Measurements from ENCODE around the gene EGFL8. TPM values are rescaled to one million over a fixed set of nuclear protein-coding genes. Genes with fewer than 3 reads are reported as not detected.

EGFL8 gene
- total and polyA plus RNA-seq, 9 of the 15 experiments (the other 6 are each of a cell fraction or from before 2014, with no cell fraction given), result 2.2 to 47.4 (median 14.2) TPM

- TF ChIP-seq, protein P1, sequence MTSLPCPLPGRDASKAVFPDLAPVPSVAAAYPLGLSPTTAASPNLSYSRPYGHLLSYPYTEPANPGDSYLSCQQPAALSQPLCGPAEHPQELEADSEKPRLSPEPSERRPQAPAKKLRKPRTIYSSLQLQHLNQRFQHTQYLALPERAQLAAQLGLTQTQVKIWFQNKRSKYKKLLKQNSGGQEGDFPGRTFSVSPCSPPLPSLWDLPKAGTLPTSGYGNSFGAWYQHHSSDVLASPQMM (CRISPR knock-in tag; IDR thresholded peaks at IDR 0.05), result no peak
- no peak for TF ChIP-seq SP2 (IDR thresholded peaks at IDR 0.05; ENCODE audit: extremely low read depth, low read depth, low read length, poor library complexity, severe bottlenecking)
Observed at GRCh38 chr6:32156891-32157290, 7.5 kb upstream of the EGFL8 start (continued).

DNA sequence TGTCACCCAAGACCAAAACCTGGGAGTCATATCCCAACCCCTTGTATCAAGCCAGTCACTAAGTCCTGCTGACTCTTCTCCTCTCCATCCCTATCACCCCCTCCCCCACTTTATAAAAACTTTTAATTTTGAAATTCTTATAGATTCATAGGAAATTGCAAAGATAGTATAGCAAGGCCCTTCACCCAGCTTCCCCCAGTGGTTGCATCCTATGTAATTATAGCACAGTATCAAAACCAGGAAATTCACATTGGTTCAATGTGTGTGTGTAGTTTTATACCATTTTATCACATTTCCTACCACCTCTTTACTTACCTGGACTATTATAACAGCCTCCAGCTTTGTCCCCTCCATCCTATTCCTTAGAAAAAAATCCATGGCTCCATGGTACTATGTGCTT lies 6.3 kb upstream of the EGFL8 start:
- intact Hi-C loops (cut with micrococcal nuclease), result no loop called here
- Histone ChIP-seq H3K4me3 (no peak overlapping the region), H3K27me3 (ENCODE audit: control insufficient read depth in 2 of 2, insufficient read depth in 2 of 2, low read length in 2 of 2) (no peaks in the 10 kb centered on the region), H3K9me3 (replicated peaks; ENCODE audit: control insufficient read depth, insufficient read depth, low read depth, low read length) (no peaks in the 10 kb centered on the region), H3K9ac (ENCODE audit: insufficient read depth in 1 of 2, low read depth in 2 of 2, low read length in 2 of 2) (no peak overlapping the region), H3K4me2 (ENCODE audit: insufficient read depth, low read length) (no peak overlapping the region), H3K27ac (ENCODE audit: extremely low read depth, low read depth, low read length) (no peak overlapping the region), H3K4me1 (replicated peaks in 1 of 2; ENCODE audit: control insufficient read depth in 2 of 2, insufficient read depth in 2 of 2, low read length in 2 of 2) (peaks cover 13 to 31% of the 10 kb centered on the region in 2 experiments; a peak in 4 of 5 replicates), H4K20me1 (replicated peaks; ENCODE audit: control insufficient read depth, insufficient read depth, low read length) (no peaks in the 10 kb centered on the region), H2AFZ (ENCODE audit: low read depth, low read length) (no peak overlapping the region), H3K9me1 (ENCODE audit: control insufficient read depth, insufficient read depth, low read length) (no peaks in the 10 kb centered on the region), H3K36me3 (ENCODE audit: control insufficient read depth, insufficient read depth, low read length) (peaks cover 55% of the 10 kb centered on the region), H3K79me2 (ENCODE audit: control insufficient read depth, insufficient read depth, low read length) (peaks cover 34% of the 10 kb centered on the region)
- FAIRE-seq (no peak), ATAC-seq (no peak), DNase-seq (ENCODE audit: extremely low read depth in 1 of 4, low spot score in 3 of 4) (no peak)
- ChIA-PET CTCF (ENCODE audit: low intra/inter-chr PET ratio) (no interaction called here), POLR2A (interaction anchor here (1.2 to 1.9 kb wide), 2 partner anchors 9 to 11 kb away, joined by 3 to 8 read pairs; no protein-coding TSS in a partner anchor)
- TF ChIP-seq TEAD1 (CRISPR knock-in tag; IDR thresholded peaks at IDR 0.05), result no peak
- TF ChIP-seq BRCA1 (IDR thresholded peaks at IDR 0.05), result no peak
- TF ChIP-seq BRCA1 (CRISPR knock-in tag; IDR thresholded peaks at IDR 0.05), result no peak
- no peak for TF ChIP-seq MTA2 (IDR thresholded peaks at IDR 0.05; ENCODE audit: low read depth)
- TF ChIP-seq EGR1 (conservative IDR thresholded peaks at IDR 0.05), result no peak
- TF ChIP-seq, protein P2, sequence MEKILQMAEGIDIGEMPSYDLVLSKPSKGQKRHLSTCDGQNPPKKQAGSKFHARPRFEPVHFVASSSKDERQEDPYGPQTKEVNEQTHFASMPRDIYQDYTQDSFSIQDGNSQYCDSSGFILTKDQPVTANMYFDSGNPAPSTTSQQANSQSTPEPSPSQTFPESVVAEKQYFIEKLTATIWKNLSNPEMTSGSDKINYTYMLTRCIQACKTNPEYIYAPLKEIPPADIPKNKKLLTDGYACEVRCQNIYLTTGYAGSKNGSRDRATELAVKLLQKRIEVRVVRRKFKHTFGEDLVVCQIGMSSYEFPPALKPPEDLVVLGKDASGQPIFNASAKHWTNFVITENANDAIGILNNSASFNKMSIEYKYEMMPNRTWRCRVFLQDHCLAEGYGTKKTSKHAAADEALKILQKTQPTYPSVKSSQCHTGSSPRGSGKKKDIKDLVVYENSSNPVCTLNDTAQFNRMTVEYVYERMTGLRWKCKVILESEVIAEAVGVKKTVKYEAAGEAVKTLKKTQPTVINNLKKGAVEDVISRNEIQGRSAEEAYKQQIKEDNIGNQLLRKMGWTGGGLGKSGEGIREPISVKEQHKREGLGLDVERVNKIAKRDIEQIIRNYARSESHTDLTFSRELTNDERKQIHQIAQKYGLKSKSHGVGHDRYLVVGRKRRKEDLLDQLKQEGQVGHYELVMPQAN (IDR thresholded peaks at IDR 0.05; ENCODE audit: borderline replicate concordance), result no peak
- TF ChIP-seq SNIP1 (IDR thresholded peaks at IDR 0.05; ENCODE audit: low read depth), result no peak
- BruUV-seq (replicated peaks), result no TSS peak
- in situ Hi-C loops (cut with MboI), result no loop called here

Data from K562 (cell line).